Sigmoid colon (tissue), 7 donors: Measurements from ENCODE around the gene AJM1. TPM values are rescaled to one million over a fixed set of nuclear protein-coding genes. Genes with fewer than 3 reads are reported as not detected.
A peak's percentile ranks its signal among the peaks of the same experiment; 100 is the strongest.

Source experiments
- DNase-seq: peaks from one replicate; pipeline ENCODE4 v3.0.0-alpha.2; 2019
- H3K27ac ChIP-seq, 4 donors: fragments of 200-600 bp; sonication (generic); one replicate each; pipeline ENCODE4 v1.5.1; 2016 to 2019; ENCODE audit warnings: mild to moderate bottlenecking in 1 of 4
- H3K27me3 ChIP-seq, 3 donors: fragments of 200-600 bp; sonication (generic); one replicate each; pipeline ENCODE4 v1.5.1; 2019; ENCODE audit warnings: mild to moderate bottlenecking in 1 of 3
- H3K36me3 ChIP-seq, 4 donors: fragments of 200-600 bp; sonication (generic); one replicate each; pipeline ENCODE4 v1.5.1; 2016 to 2019
- H3K4me1 ChIP-seq, 4 donors: fragments of 200-600 bp; sonication (generic); one replicate each; pipeline ENCODE4 v1.5.1; 2017 to 2019
- H3K4me3 ChIP-seq, 4 donors: fragments of 200-600 bp; sonication (generic); one replicate each; pipeline ENCODE4 v1.5.1; 2017 to 2019; ENCODE audit warnings: mild to moderate bottlenecking in 2 of 4, moderate library complexity in 1 of 4
- H3K9me3 ChIP-seq, 4 donors: fragments of 200-600 bp in 3 of 4; sonication (generic) in 3 of 4; one replicate each; pipeline versions ENCODE4 v1.5.1 to v1.6.1; 2013 to 2019
- EP300 ChIP-seq, 4 donors: sonication (generic); formaldehyde crosslinking; IDR thresholded peaks; one replicate each; pipeline ENCODE4 v1.6.1; 2017; ENCODE audit warnings: antibody characterized with exemption in 4 of 4
- POLR2A ChIP-seq, 2 donors: fragments of 450-650 bp; IDR thresholded peaks; one replicate each; pipeline ENCODE4 v1.6.1; 2016; ENCODE audit warnings: antibody characterized with exemption in 2 of 2, mild to moderate bottlenecking in 2 of 2, moderate library complexity in 2 of 2
- POLR2AphosphoS5 ChIP-seq, 4 donors: sonication (generic); formaldehyde crosslinking; IDR thresholded peaks; one replicate each; pipeline ENCODE4 v1.6.1; 2017; ENCODE audit warnings: antibody characterized with exemption in 4 of 4
- WGBS, 2 donors: extraction: QIAGEN DNeasy Blood & Tissue Kit; methylation state at CpG; one replicate each; pipeline ENCODE4 v1.1.7; 2013; 5-methylcytosine and 5-hydroxymethylcytosine counted together
- intact Hi-C: fragments of 100-400 bp; cut with DNase I; formaldehyde crosslinking; loops from one replicate; pipeline ENCODE4 v1.15.1; 2023
- polyA plus RNA-seq, 3 donors: library from polyadenylated mRNA; stranded (reverse); fragments of 200-250 nt; gene quantifications; one replicate each; pipeline ENCODE4 v1.2.3, GENCODE V29; 2013
- total RNA-seq, 4 donors: library from RNA; depleted of rRNA; stranded (reverse); fragments of >200 nt; gene quantifications; one replicate each; pipeline ENCODE4 v1.1.0, GENCODE V29; 2016
- TF ChIP-seq, protein P1 (sequence below), 4 experiments: fragments of 450-650 bp in 3 of 4; fragments of 200-600 bp in 1 of 4; IDR thresholded peaks; one replicate each; pipeline ENCODE4 v1.5.1; 2016 to 2019; ENCODE audit warnings: antibody characterized with exemption in 4 of 4, mild to moderate bottlenecking in 3 of 4, moderate library complexity in 2 of 4
- donor health status: healthy with polysubstance abuse.
- donor health status: Bipolar disorder and iron deficiency.
- donor health status: healthy.

AJM1 gene
- total and polyA plus RNA-seq, 7 donors: 0.46 to 8.6 (median 4.3) TPM

DNA sequence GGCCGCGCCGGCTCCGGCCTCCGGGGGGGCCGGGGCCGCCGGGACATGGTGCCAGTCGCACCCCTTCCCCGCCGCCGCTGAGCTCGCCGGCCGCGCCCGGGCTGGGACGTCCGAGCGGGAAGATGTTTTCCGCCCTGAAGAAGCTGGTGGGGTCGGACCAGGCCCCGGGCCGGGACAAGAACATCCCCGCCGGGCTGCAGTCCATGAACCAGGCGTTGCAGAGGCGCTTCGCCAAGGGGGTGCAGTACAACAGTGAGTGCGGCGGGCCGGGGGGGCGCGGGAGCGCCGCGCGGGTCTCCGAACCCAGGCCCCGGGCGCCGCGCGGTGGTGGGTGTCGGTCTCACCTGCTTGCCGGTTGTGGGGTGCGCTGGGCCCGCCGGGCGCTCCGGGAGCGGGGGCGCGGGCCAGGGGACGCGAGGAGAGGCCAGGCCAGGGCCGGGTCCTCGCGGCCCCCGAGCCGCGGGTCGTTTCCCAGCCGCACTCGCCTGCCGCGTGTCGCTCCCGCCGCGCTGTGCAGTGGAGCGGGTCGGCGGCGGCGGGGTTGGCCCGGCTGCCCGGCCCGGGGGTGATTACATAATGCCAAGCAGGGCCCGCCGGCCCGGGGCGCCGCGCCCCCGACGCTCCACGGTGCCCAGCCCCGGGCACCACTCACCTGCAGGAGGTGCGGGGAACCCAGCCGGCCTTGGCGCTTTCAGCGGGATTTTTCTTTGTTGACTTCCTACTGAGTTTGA is 34.0 kb upstream of the AJM1 start:
- peak overlapping the region; percentile 83 to 98 (median 90) for H3K4me3 ChIP-seq
- DNase-seq: no peak
- H3K27ac ChIP-seq: peak overlapping the region; percentile 87 to 94 (median 89)
- H3K27me3 ChIP-seq: no peaks in the 10 kb centered on the region
- H3K36me3 ChIP-seq: peaks cover 0 to 24% (median 0%) of the 10 kb centered on the region in 4 donors
- H3K4me1 ChIP-seq: peaks cover 0 to 46% (median 38%) of the 10 kb centered on the region in 4 donors
- TF ChIP-seq EP300 (IDR thresholded peaks at IDR 0.05) (no peak), POLR2A (IDR thresholded peaks at IDR 0.05) (no peak), POLR2AphosphoS5 (IDR thresholded peaks at IDR 0.05) (no peak)
- TF ChIP-seq, protein P1, sequence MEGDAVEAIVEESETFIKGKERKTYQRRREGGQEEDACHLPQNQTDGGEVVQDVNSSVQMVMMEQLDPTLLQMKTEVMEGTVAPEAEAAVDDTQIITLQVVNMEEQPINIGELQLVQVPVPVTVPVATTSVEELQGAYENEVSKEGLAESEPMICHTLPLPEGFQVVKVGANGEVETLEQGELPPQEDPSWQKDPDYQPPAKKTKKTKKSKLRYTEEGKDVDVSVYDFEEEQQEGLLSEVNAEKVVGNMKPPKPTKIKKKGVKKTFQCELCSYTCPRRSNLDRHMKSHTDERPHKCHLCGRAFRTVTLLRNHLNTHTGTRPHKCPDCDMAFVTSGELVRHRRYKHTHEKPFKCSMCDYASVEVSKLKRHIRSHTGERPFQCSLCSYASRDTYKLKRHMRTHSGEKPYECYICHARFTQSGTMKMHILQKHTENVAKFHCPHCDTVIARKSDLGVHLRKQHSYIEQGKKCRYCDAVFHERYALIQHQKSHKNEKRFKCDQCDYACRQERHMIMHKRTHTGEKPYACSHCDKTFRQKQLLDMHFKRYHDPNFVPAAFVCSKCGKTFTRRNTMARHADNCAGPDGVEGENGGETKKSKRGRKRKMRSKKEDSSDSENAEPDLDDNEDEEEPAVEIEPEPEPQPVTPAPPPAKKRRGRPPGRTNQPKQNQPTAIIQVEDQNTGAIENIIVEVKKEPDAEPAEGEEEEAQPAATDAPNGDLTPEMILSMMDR (IDR thresholded peaks at IDR 0.05): no peak
- 0 to 1% methylated on average over 93 of the region's 93 CpGs for WGBS, 2 donors
- intact Hi-C loops: no loop called here
- no peaks in the 10 kb centered on the region for H3K9me3 ChIP-seq

DNA sequence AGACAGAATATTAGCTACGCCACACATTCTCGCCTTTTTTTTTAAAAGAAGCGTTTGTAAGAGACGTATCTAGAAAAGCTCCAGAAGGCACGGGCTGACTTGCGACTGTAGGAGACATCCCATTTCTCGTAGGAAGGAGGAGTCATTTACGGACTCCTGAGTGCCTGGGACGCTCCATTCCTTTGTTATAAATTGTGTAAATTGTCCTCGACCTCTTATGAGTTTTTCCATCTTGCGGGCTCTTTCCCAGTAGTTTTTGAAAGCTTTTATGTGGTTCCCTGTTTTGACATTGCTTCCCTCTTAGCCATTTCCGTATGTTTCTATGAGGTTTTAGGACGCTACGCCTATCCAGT is 33.5 kb upstream of the AJM1 start:
- TF ChIP-seq POLR2A (IDR thresholded peaks at IDR 0.05): no peak
- no peak for TF ChIP-seq POLR2AphosphoS5 (IDR thresholded peaks at IDR 0.05)
- TF ChIP-seq, protein P1 (IDR thresholded peaks at IDR 0.05): no peak
- TF ChIP-seq EP300 (IDR thresholded peaks at IDR 0.05): no peak
- Histone ChIP-seq H3K4me1 (peaks cover 0 to 46% (median 38%) of the 10 kb centered on the region in 4 donors), H3K27me3 (no peaks in the 10 kb centered on the region), H3K4me3 (peak overlapping the region; percentile 83 to 98 (median 90)), H3K27ac (peak overlapping the region; percentile 87 to 94 (median 89)), H3K36me3 (peaks cover 0 to 26% (median 0%) of the 10 kb centered on the region in 4 donors), H3K9me3 (no peaks in the 10 kb centered on the region)
- WGBS, 2 donors: 2 to 6% methylated on average over 14 of the region's 14 CpGs
- DNase-seq: no peak
- intact Hi-C loops: no loop called here

DNA sequence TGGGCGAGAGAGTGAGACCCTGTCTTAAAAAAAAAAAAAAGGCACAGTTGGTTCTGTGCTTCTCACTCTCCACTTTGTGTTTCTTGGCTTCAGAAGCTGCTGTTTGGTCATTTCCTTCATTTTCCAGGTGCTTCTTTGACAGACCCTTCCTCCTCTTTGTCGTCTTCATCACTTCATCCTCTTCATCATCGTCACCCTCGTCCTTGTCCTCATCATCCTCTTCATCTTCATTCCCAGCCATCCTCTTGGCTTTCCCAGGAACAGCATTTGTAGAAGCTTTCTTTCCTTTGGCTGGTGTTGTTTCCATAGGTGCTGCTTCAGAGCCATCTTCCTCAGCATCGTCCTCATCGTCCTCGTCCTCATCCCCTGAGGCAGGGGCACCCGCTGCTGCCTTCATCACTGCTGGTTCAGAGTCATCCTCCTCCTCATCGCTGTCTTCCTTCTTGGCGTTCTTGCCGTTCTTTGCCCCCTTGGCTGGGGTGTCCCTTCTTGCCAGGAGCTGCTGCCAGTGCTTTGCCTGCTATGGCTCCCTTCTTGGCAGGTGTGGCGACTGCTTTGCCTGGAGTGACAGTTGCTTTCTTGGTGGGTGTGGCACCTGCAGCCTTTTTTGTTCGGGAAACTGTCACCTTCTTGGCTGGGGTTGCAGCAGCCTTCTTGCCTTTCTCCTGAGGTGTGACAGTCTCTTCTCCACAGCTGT is 27.4 kb upstream of the AJM1 start:
- Histone ChIP-seq H3K9me3 (no peaks in the 10 kb centered on the region), H3K27me3 (no peaks in the 10 kb centered on the region), H3K4me3 (no peak overlapping the region), H3K36me3 (peaks cover 0 to 43% (median 0%) of the 10 kb centered on the region in 4 donors), H3K4me1 (peaks cover 0 to 14% (median 10%) of the 10 kb centered on the region in 4 donors), H3K27ac (no peak overlapping the region)
- no peak for DNase-seq
- 82 to 91% methylated on average over 13 of the region's 13 CpGs for WGBS, 2 donors
- intact Hi-C loops: no loop called here
- TF ChIP-seq, protein P1 (IDR thresholded peaks at IDR 0.05): no peak
- TF ChIP-seq POLR2AphosphoS5 (IDR thresholded peaks at IDR 0.05): no peak
- TF ChIP-seq EP300 (IDR thresholded peaks at IDR 0.05): no peak
- TF ChIP-seq POLR2A (IDR thresholded peaks at IDR 0.05): no peak

DNA sequence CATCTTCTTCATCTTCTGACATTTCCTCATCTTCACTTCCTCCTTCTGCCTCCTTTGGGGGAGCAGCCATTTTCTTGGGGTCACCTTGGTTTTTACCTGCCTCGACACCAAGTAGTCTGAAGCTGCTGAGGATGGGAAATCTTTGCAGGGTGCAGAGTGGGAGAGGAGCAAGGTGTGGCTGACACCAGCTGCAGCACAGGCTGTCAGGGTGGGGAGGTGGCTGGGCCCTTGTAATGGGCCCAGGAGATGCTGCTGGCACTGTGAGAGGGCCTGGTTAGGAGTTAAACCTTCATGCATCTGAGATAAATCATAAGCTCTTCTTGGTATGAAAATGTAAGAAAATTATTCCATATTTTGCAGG is 26.9 kb upstream of the AJM1 start:
- Histone ChIP-seq H3K27me3 (no peaks in the 10 kb centered on the region), H3K27ac (no peak overlapping the region), H3K36me3 (peaks cover 0 to 39% (median 0%) of the 10 kb centered on the region in 4 donors), H3K9me3 (no peaks in the 10 kb centered on the region), H3K4me3 (no peak overlapping the region), H3K4me1 (peaks cover 0 to 9% (median 4%) of the 10 kb centered on the region in 4 donors)
- WGBS, 2 donors: 0 to 43% methylated on average over 1 of the region's 1 CpG
- TF ChIP-seq EP300 (IDR thresholded peaks at IDR 0.05): no peak
- TF ChIP-seq, protein P1 (IDR thresholded peaks at IDR 0.05): no peak
- TF ChIP-seq POLR2AphosphoS5 (IDR thresholded peaks at IDR 0.05): no peak
- no peak for TF ChIP-seq POLR2A (IDR thresholded peaks at IDR 0.05)
- intact Hi-C loops: no loop called here
- no peak for DNase-seq
